H1 (cell line): ENCODE measurements around the gene C3orf18. TPM values are rescaled to one million over a fixed set of nuclear protein-coding genes. Genes with fewer than 3 reads are reported as not detected.

ENCODE experiments used
- CTCF ChIA-PET: fragments of 300-600 bp; sonication (Branson Sonifier 250); formaldehyde crosslinking; loops from one replicate; lab custom pipeline; 2021; ENCODE audit not compliant: partially characterized antibody; lab: Charles Lee
- POLR2A ChIA-PET: fragments of 300-600 bp; sonication (Branson Sonifier 250); formaldehyde crosslinking; loops from one replicate; lab custom pipeline; 2021; ENCODE audit warnings: inconsistent platforms; ENCODE audit not compliant: partially characterized antibody; lab: Charles Lee
- DNase-seq, 2 experiments: peaks; one replicate each; pipeline versions ENCODE4 v3.0.0 to v3.0.0-alpha.2; 2010 to 2022; ENCODE audit warnings: low spot score in 2 of 2, low read depth in 1 of 2, mixed read lengths in 1 of 2
- FAIRE-seq: peaks from 2 replicates; lab custom pipeline; 2011; peaks lifted over from hg19 to GRCh38; lab: Jason Lieb, UNC
- H2AFZ ChIP-seq: 2 replicates; pipeline ENCODE4 v1.8.1; 2012; ENCODE audit warnings: low read length, inconsistent platforms
- H2AK5ac ChIP-seq: 2 replicates; pipeline ENCODE4 v1.6.1; 2013; ENCODE audit warnings: low read depth, low read length
- H2BK120ac ChIP-seq: replicated peaks from 2 replicates; pipeline ENCODE3; 2013; ENCODE audit warnings: low read depth, low read length, inconsistent platforms
- H2BK12ac ChIP-seq: 2 replicates; pipeline ENCODE4 v1.6.1; 2013; ENCODE audit warnings: low read depth, low read length
- H2BK15ac ChIP-seq: 2 replicates; pipeline ENCODE4 v1.6.1; 2013; ENCODE audit warnings: low read length
- H2BK20ac ChIP-seq: 2 replicates; pipeline ENCODE4 v1.6.1; 2013; ENCODE audit warnings: low read length
- H2BK5ac ChIP-seq: 2 replicates; pipeline ENCODE4 v1.6.1; 2013; ENCODE audit warnings: low read depth, low read length
- H3K14ac ChIP-seq: 2 replicates; pipeline ENCODE4 v1.6.1; 2013; ENCODE audit warnings: inconsistent platforms; ENCODE audit not compliant: insufficient read length
- H3K18ac ChIP-seq: 2 replicates; pipeline ENCODE4 v1.6.1; 2013; ENCODE audit warnings: low read length; ENCODE audit errors: extremely low read depth
- H3K23ac ChIP-seq: 2 replicates; pipeline ENCODE4 v1.6.1; 2013; ENCODE audit warnings: inconsistent platforms; ENCODE audit not compliant: insufficient read length
- H3K23me2 ChIP-seq: 2 replicates; pipeline ENCODE4 v1.6.1; 2013; ENCODE audit warnings: low read depth, low read length
- H3K27ac ChIP-seq: 2 replicates; pipeline ENCODE4 v1.6.1; 2011; ENCODE audit warnings: low read depth, low read length, inconsistent platforms
- H3K27me3 ChIP-seq, 4 experiments: replicated peaks in 1 of 4; 1 replicate in 1 of 4; 2 replicates in 3 of 4; pipeline versions ENCODE4 v1.6.1 to v1.8.1; 2011 to 2013; ENCODE audit warnings: low read length in 3 of 4, mild to moderate bottlenecking in 3 of 4, inconsistent platforms in 2 of 4, mixed read lengths in 2 of 4, moderate library complexity in 1 of 4; ENCODE audit not compliant: control insufficient read depth in 3 of 4, insufficient read depth in 3 of 4; ENCODE audit errors: extremely low read depth in 1 of 4
- H3K36me3 ChIP-seq, 4 experiments: 2 replicates each; pipeline versions ENCODE4 v1.6.1 to v1.8.1; 2011 to 2013; ENCODE audit warnings: mild to moderate bottlenecking in 4 of 4, low read length in 3 of 4, moderate library complexity in 2 of 4, control low read depth in 1 of 4, inconsistent platforms in 1 of 4; ENCODE audit not compliant: insufficient read depth in 4 of 4, control insufficient read depth in 2 of 4
- H3K4ac ChIP-seq: replicated peaks from 2 replicates; pipeline ENCODE3; 2013; ENCODE audit warnings: low read length, low read depth, mixed read lengths, inconsistent platforms; ENCODE audit not compliant: insufficient read length
- H3K4me1 ChIP-seq, 4 experiments: replicated peaks in 1 of 4; 1 replicate in 1 of 4; 2 replicates in 3 of 4; pipeline versions ENCODE4 v1.6.1 to v1.8.1; 2011 to 2013; ENCODE audit warnings: low read length in 3 of 4, inconsistent platforms in 2 of 4, mixed read lengths in 1 of 4; ENCODE audit not compliant: insufficient read depth in 4 of 4, control insufficient read depth in 3 of 4
- H3K4me2 ChIP-seq, 2 experiments: 2 replicates each; pipeline versions ENCODE4 v1.6.1 to v1.8.1; 2011 to 2013; ENCODE audit warnings: low read depth in 2 of 2, low read length in 2 of 2, control low read depth in 1 of 2, inconsistent platforms in 1 of 2, mild to moderate bottlenecking in 1 of 2; ENCODE audit not compliant: insufficient read depth in 1 of 2
- H3K4me3 ChIP-seq, 4 experiments: fragments of 200-600, 300-600 bp in 1 of 4; sonication (generic), shearing (Covaris generic), sonication (Bioruptor Twin) in 1 of 4; 2 replicates each; pipeline versions ENCODE4 v1.5.1 to v1.8.1; 2011 to 2016; ENCODE audit warnings: low read length in 4 of 4, low read depth in 3 of 4, control low read depth in 2 of 4, inconsistent platforms in 2 of 4, mild to moderate bottlenecking in 2 of 4, mixed read lengths in 1 of 4, moderate library complexity in 1 of 4; ENCODE audit not compliant: insufficient read depth in 2 of 4; ENCODE audit errors: extremely low read depth in 1 of 4
- H3K56ac ChIP-seq: replicated peaks from 2 replicates; pipeline ENCODE3; 2013; ENCODE audit warnings: low read depth, mild to moderate bottlenecking, mixed read lengths, low read length, inconsistent platforms; ENCODE audit not compliant: insufficient read length
- H3K79me1 ChIP-seq: 2 replicates; pipeline ENCODE4 v1.6.1; 2013; ENCODE audit warnings: low read depth, low read length, control low read depth
- H3K79me2 ChIP-seq, 2 experiments: 2 replicates each; pipeline versions ENCODE4 v1.6.1 to v1.8.1; 2012 to 2013; ENCODE audit warnings: low read length in 2 of 2, mild to moderate bottlenecking in 2 of 2, inconsistent platforms in 1 of 2; ENCODE audit not compliant: insufficient read depth in 2 of 2, control insufficient read depth in 1 of 2
- H3K9ac ChIP-seq, 4 experiments: replicated peaks in 1 of 4; 1 replicate in 1 of 4; 2 replicates in 3 of 4; pipeline versions ENCODE4 v1.6.1 to v1.8.1; 2011 to 2013; ENCODE audit warnings: low read depth in 3 of 4, low read length in 3 of 4, control low read depth in 2 of 4, mild to moderate bottlenecking in 2 of 4, moderate library complexity in 2 of 4, inconsistent platforms in 1 of 4; ENCODE audit errors: extremely low read depth in 1 of 4
- H3K9me3 ChIP-seq, 2 experiments: 2 replicates each; pipeline versions ENCODE4 v1.6.1 to v1.8.1; 2012 to 2013; ENCODE audit warnings: mild to moderate bottlenecking in 2 of 2, moderate library complexity in 2 of 2, control low read depth in 1 of 2, inconsistent platforms in 1 of 2, low read depth in 1 of 2, low read length in 1 of 2, mixed read lengths in 1 of 2; ENCODE audit not compliant: insufficient read depth in 2 of 2
- H4K20me1 ChIP-seq, 2 experiments: replicated peaks in 1 of 2; 2 replicates each; pipeline versions ENCODE3 to v1.8.1; 2011 to 2013; ENCODE audit warnings: inconsistent platforms in 2 of 2, low read length in 2 of 2, mild to moderate bottlenecking in 1 of 2; ENCODE audit not compliant: insufficient read depth in 2 of 2, control insufficient read depth in 1 of 2
- H4K5ac ChIP-seq: 2 replicates; pipeline ENCODE4 v1.6.1; 2013; ENCODE audit warnings: low read length, low read depth, mixed read lengths, inconsistent platforms; ENCODE audit not compliant: insufficient read length
- H4K8ac ChIP-seq: 2 replicates; pipeline ENCODE4 v1.8.0; 2013; ENCODE audit warnings: mild to moderate bottlenecking, moderate library complexity, low read length, inconsistent platforms; ENCODE audit not compliant: insufficient read depth; ENCODE audit errors: extremely low read depth
- H4K91ac ChIP-seq: replicated peaks from 2 replicates; pipeline ENCODE3; 2013; ENCODE audit warnings: low read length, mixed read lengths, inconsistent platforms; ENCODE audit not compliant: insufficient read length
- ASH2L ChIP-seq: fragments of 200-600, 300-600 bp; sonication (generic); IDR thresholded peaks from one replicate; pipeline ENCODE4 v1.7.1; 2017; ENCODE audit warnings: low read length
- CHD2 ChIP-seq: IDR thresholded peaks from 2 replicates; pipeline ENCODE4 v1.6.1; 2012; ENCODE audit warnings: low read length, improper control_type of control experiment
- EGR1 ChIP-seq: IDR thresholded peaks from 2 replicates; pipeline ENCODE4 v1.6.1; 2011; ENCODE audit warnings: low read depth, low read length, borderline replicate concordance
- MAFK ChIP-seq: IDR thresholded peaks from 2 replicates; pipeline ENCODE4 v1.6.1; 2012; ENCODE audit warnings: low read depth, mild to moderate bottlenecking, improper control_type of control experiment, low read length
- POLR2AphosphoS5 ChIP-seq: IDR thresholded peaks from 2 replicates; pipeline ENCODE4 v1.6.1; 2011; ENCODE audit warnings: low read depth, low read length
- RBBP5 ChIP-seq: IDR thresholded peaks from 2 replicates; pipeline ENCODE4 v1.7.1; 2012; ENCODE audit warnings: low read depth, mild to moderate bottlenecking, inconsistent platforms, low read length, moderate library complexity, borderline replicate concordance
- RXRA ChIP-seq: IDR thresholded peaks from 2 replicates; pipeline ENCODE4 v1.6.1; 2011; ENCODE audit warnings: low read depth, mild to moderate bottlenecking, low read length, moderate library complexity; ENCODE audit not compliant: insufficient read depth
- SIX5 ChIP-seq: IDR thresholded peaks from 2 replicates; pipeline ENCODE4 v1.6.1; 2011; ENCODE audit warnings: mild to moderate bottlenecking, low read depth, low read length
- TBP ChIP-seq: IDR thresholded peaks from 2 replicates; pipeline ENCODE4 v1.6.1; 2011; ENCODE audit warnings: low read depth, low read length, improper control_type of control experiment
- WGBS, 2 experiments: shearing (Covaris generic) in 1 of 2; methylation state at CpG; one replicate each; pipeline versions ENCODE4 v1.1.6 to v1.1.7; 2013 to 2015; ENCODE audit warnings: low lambda C conversion rate in 2 of 2, mixed read lengths in 2 of 2, inconsistent platforms in 1 of 2, low coverage in 1 of 2, missing lambda C conversion rate in 1 of 2; ENCODE audit not compliant: insufficient replicate concordance in 2 of 2, insufficient coverage in 1 of 2, insufficient read length in 1 of 2; ENCODE audit errors: extremely low coverage in 1 of 2, missing lambda C conversion rate in 1 of 2; 5-methylcytosine and 5-hydroxymethylcytosine counted together
- polyA plus RNA-seq, 7 experiments: library from polyadenylated mRNA; depleted of rRNA in 3 of 7; stranded (reverse) in 5 of 7; unstranded in 2 of 7; fragments of >200 nt in 5 of 7; fragments of 200-250 nt in 2 of 7; gene quantifications; 1 replicate in 5 of 7; 2 replicates in 1 of 7; 4 replicates in 1 of 7; pipeline versions ENCODE4 v1.2.1 to v1.2.3, GENCODE V29; 2011 to 2013; ENCODE audit warnings: missing spikeins in 2 of 7, mixed read lengths in 2 of 7
- total RNA-seq: library from RNA; stranded (reverse); fragmentation: NEBNext Ultra II Directional; extraction: Animal tissue kit (Norgen Biotek cat#: 25700); gene quantifications from 2 replicates; pipeline ENCODE4 v1.2.1, GENCODE V29; 2021
- TF ChIP-seq, protein P1 (sequence below): IDR thresholded peaks from 2 replicates; pipeline ENCODE4 v1.6.1; 2011; ENCODE audit warnings: low read length, improper control_type of control experiment

The C3orf18 gene
- total and polyA plus RNA-seq, 2 of the 8 experiments (the other 6 are each of a cell fraction or from before 2014, with no cell fraction given), result 7.5 to 15.0 TPM

DNA sequence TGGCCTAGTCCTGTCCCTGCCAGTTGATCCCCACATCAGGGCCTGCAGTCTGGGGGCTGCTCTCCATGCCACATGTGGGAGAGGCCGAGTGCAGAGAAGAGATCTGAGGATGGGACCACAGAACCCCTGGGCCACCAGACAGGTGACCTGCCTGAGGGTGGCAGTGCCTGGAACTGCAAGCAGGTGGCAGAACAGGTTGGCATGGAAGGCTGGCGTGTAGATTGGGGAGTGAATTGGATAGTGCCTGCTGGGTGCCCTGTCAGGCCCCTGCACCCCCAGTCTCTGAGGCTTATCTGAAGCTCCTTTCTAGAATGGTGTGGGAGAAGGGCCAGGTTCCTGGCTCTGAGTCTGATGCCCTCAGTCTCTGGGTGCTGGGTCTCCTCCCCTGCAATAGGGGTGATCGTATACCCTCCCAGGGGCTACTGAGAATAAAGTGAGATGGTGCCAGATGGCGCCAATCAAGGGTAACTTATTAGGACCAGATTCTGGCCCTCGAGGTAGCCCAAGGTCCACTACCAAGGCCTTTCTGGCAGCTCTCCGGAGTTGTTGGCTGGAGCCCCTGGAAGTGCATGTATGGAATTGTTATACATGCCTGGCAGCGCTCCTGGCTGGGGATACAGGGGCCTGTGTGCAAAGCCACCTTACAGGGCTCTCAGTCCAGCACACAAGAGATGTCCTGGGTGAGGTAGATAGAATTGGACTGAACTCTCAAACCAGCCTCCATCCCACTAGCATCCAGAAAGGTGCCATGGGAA is 15.7 kb downstream of the C3orf18 start:
- no peak overlapping the region for H3K14ac ChIP-seq
- ChIA-PET POLR2A (interaction anchor here (0.6 to 1.9 kb wide), 5 partner anchors 11 to 270 kb away, joined by 3 to 9 read pairs (median 3); partner anchors contain the start of gene C3orf18), CTCF (interaction anchor here (0.6 to 46.5 kb wide), 24 partner anchors 11 to 1467 kb away, joined by 3 to 863 read pairs (median 16); partner anchors contain the start of genes CISH, HEMK1, MAPKAPK3 and NPRL2)
- FAIRE-seq (no peak), DNase-seq (no peak)
- H2AFZ ChIP-seq, result no peak overlapping the region
- H3K4me3 ChIP-seq, result no peak overlapping the region
- H3K9ac ChIP-seq, result no peak overlapping the region
- H3K27ac ChIP-seq, result no peak overlapping the region
- H4K5ac ChIP-seq, result no peak overlapping the region
- H2BK15ac ChIP-seq, result no peak overlapping the region
- no peak overlapping the region for H4K8ac ChIP-seq
- H3K9me3 ChIP-seq, result no peaks in the 10 kb centered on the region
- no peak overlapping the region for H2BK12ac ChIP-seq
- H3K4me2 ChIP-seq, result no peak overlapping the region
- H2BK20ac ChIP-seq, result no peak overlapping the region
- TF ChIP-seq RXRA, result no peak
- TF ChIP-seq CHD2, result no peak
- TF ChIP-seq TBP, result no peak
- TF ChIP-seq MAFK, result no peak
- no peak for TF ChIP-seq SIX5
- no peak for TF ChIP-seq EGR1
- TF ChIP-seq, protein P1, sequence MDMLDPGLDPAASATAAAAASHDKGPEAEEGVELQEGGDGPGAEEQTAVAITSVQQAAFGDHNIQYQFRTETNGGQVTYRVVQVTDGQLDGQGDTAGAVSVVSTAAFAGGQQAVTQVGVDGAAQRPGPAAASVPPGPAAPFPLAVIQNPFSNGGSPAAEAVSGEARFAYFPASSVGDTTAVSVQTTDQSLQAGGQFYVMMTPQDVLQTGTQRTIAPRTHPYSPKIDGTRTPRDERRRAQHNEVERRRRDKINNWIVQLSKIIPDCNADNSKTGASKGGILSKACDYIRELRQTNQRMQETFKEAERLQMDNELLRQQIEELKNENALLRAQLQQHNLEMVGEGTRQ, result no peak
- TF ChIP-seq POLR2AphosphoS5, result no peak
- no peak for TF ChIP-seq RBBP5
- no peak for TF ChIP-seq ASH2L
- 86% methylated on average over 7 of the region's 7 CpGs; no CpG with 5 or more reads in 1 of the 2 experiments for WGBS, 2 experiments
- H2BK5ac ChIP-seq, result no peak overlapping the region
- H3K79me1 ChIP-seq, result no peaks in the 10 kb centered on the region
- no peaks in the 10 kb centered on the region for H4K20me1 ChIP-seq
- no peak overlapping the region for H3K18ac ChIP-seq
- peaks cover 0 to 3% (median 2%) of the 10 kb centered on the region in 4 experiments; a peak in 3 of 7 replicates for H3K4me1 ChIP-seq
- H2BK120ac ChIP-seq, result no peak overlapping the region
- H3K4ac ChIP-seq, result no peak overlapping the region
- no peak overlapping the region for H3K23ac ChIP-seq
- H3K56ac ChIP-seq, result no peak overlapping the region
- no peaks in the 10 kb centered on the region for H3K36me3 ChIP-seq
- H3K27me3 ChIP-seq, result peaks cover 0 to 3% (median 0%) of the 10 kb centered on the region in 4 experiments; a peak in 3 of 7 replicates
- no peak overlapping the region for H4K91ac ChIP-seq
- no peak overlapping the region; the same call in 1 of the 2 replicates for H2AK5ac ChIP-seq
- no peaks in the 10 kb centered on the region for H3K79me2 ChIP-seq
- no peaks in the 10 kb centered on the region for H3K23me2 ChIP-seq
